KMS-11 (cell line): Measurements from ENCODE around the gene OR2Z1.

ENCODE experiments used
- H2AFZ ChIP-seq: fragments of 200-600 bp; sonication (generic); 2 replicates; pipeline ENCODE4 v1.6.1; 2016; ENCODE audit warnings: antibody characterized with exemption, mixed run types, low read depth
- H3K27ac ChIP-seq: fragments of 200-600 bp; sonication (generic); 2 replicates; pipeline ENCODE4 v1.6.1; 2016; ENCODE audit warnings: mild to moderate bottlenecking, mixed run types
- H3K27me3 ChIP-seq: fragments of 200-600 bp; sonication (generic); 2 replicates; pipeline ENCODE4 v1.6.1; 2017; ENCODE audit warnings: mild to moderate bottlenecking, low read depth, mixed run types, moderate library complexity; ENCODE audit not compliant: insufficient read depth
- H3K36me3 ChIP-seq: fragments of 200-600 bp; sonication (generic); 2 replicates; pipeline ENCODE4 v1.6.1; 2017; ENCODE audit warnings: mild to moderate bottlenecking, mixed run types; ENCODE audit not compliant: insufficient read depth
- H3K4me1 ChIP-seq: fragments of 200-600 bp; sonication (generic); 2 replicates; pipeline ENCODE4 v1.6.1; 2016; ENCODE audit warnings: mild to moderate bottlenecking, low read depth, mixed run types; ENCODE audit not compliant: poor library complexity, severe bottlenecking
- H3K4me2 ChIP-seq: fragments of 200-600 bp; sonication (generic); 2 replicates; pipeline ENCODE4 v1.7.0; 2016; ENCODE audit warnings: mild to moderate bottlenecking, mixed run types
- H3K4me3 ChIP-seq: fragments of 200-600 bp; sonication (generic); IDR thresholded peaks from 2 replicates; pipeline ENCODE4 v1.6.1; 2017; ENCODE audit warnings: low read depth, low read length, mixed read lengths; ENCODE audit not compliant: insufficient read depth
- H3K79me2 ChIP-seq: fragments of 200-600 bp; sonication (generic); 2 replicates; pipeline ENCODE4 v1.6.1; 2016; ENCODE audit warnings: low read depth, mixed run types; ENCODE audit not compliant: insufficient read depth
- H3K9ac ChIP-seq: fragments of 200-600 bp; sonication (generic); 2 replicates; pipeline ENCODE4 v1.6.1; 2016; ENCODE audit warnings: mild to moderate bottlenecking, mixed run types
- H4K20me1 ChIP-seq: fragments of 200-600 bp; sonication (generic); 2 replicates; pipeline ENCODE4 v1.6.1; 2016; ENCODE audit warnings: mild to moderate bottlenecking, mixed run types; ENCODE audit not compliant: insufficient read depth
- CTCF ChIP-seq: fragments of 200-600 bp; sonication (generic); conservative IDR thresholded peaks from 2 replicates; pipeline ENCODE4 v1.6.1; 2017; ENCODE audit warnings: low read depth, mild to moderate bottlenecking, antibody characterized with exemption, low read length, moderate library complexity, mixed read lengths

The OR2Z1 gene

GRCh38 chr19:8695501-8695900 is 25.9 kb upstream of the OR2Z1 start:
- H3K9ac ChIP-seq = no peak overlapping the region
- H3K27ac ChIP-seq = no peak overlapping the region
- no peaks in the 10 kb centered on the region; the same call in 1 of the 2 replicates for H3K27me3 ChIP-seq
- no peaks in the 10 kb centered on the region for H4K20me1 ChIP-seq
- H3K79me2 ChIP-seq = no peaks in the 10 kb centered on the region
- H3K36me3 ChIP-seq = no peaks in the 10 kb centered on the region
- H2AFZ ChIP-seq = no peak overlapping the region
- H3K4me3 ChIP-seq = no peak overlapping the region
- no peak overlapping the region for H3K4me2 ChIP-seq
- no peaks in the 10 kb centered on the region for H3K4me1 ChIP-seq
- TF ChIP-seq CTCF = no peak

- no peaks in the 10 kb centered on the region for H3K4me1 ChIP-seq
- no peaks in the 10 kb centered on the region; the same call in 1 of the 2 replicates for H3K27me3 ChIP-seq
- H3K4me3 ChIP-seq = no peak overlapping the region
- H4K20me1 ChIP-seq = no peaks in the 10 kb centered on the region
- H3K79me2 ChIP-seq = no peaks in the 10 kb centered on the region
- H3K27ac ChIP-seq = no peak overlapping the region
- no peak overlapping the region for H3K4me2 ChIP-seq
- no peaks in the 10 kb centered on the region for H3K36me3 ChIP-seq
- no peak for TF ChIP-seq CTCF
- no peak overlapping the region for H2AFZ ChIP-seq
- H3K9ac ChIP-seq = no peak overlapping the region
Measured at GRCh38 chr19:8695911-8696310, 25.5 kb upstream of the OR2Z1 start.

GRCh38 chr19:8696993-8697392 is 24.4 kb upstream of the OR2Z1 start:
- Histone ChIP-seq H3K4me1 (no peaks in the 10 kb centered on the region), H3K36me3 (no peaks in the 10 kb centered on the region), H3K27ac (no peak overlapping the region), H3K79me2 (no peaks in the 10 kb centered on the region), H3K4me3 (no peak overlapping the region), H3K27me3 (no peaks in the 10 kb centered on the region; the same call in 1 of the 2 replicates), H4K20me1 (no peaks in the 10 kb centered on the region), H3K4me2 (no peak overlapping the region), H2AFZ (no peak overlapping the region), H3K9ac (no peak overlapping the region)
- no peak for TF ChIP-seq CTCF

- Histone ChIP-seq H3K9ac (no peak overlapping the region), H4K20me1 (no peaks in the 10 kb centered on the region), H3K4me2 (no peak overlapping the region), H3K4me3 (no peak overlapping the region), H2AFZ (no peak overlapping the region), H3K4me1 (no peaks in the 10 kb centered on the region), H3K36me3 (no peaks in the 10 kb centered on the region), H3K79me2 (no peaks in the 10 kb centered on the region), H3K27me3 (no peaks in the 10 kb centered on the region; the same call in 1 of the 2 replicates), H3K27ac (no peak overlapping the region)
- TF ChIP-seq CTCF = no peak
Measured at GRCh38 chr19:8697671-8698432, 23.6 kb upstream of the OR2Z1 start.
